Right lobe of liver (tissue), 6 donors: ENCODE data around the gene AMPD2. TPM values are rescaled to one million over a fixed set of nuclear protein-coding genes. Genes with fewer than 3 reads are reported as not detected.

Source experiments
- ATAC-seq, 4 donors: fragments of 200-7000 bp; cut with Tn5 transposase; one replicate each; pipeline ENCODE4 v1.9.1; 2020; ENCODE audit warnings: mild to moderate bottlenecking in 4 of 4, moderate library complexity in 4 of 4
- DNase-seq, 3 donors: peaks; one replicate each; pipeline ENCODE4 v3.0.0-alpha.2; 2020
- H3K27ac ChIP-seq, 3 donors: fragments of 200-600 bp; one replicate each; pipeline ENCODE4 v1.8.0; 2022
- H3K27me3 ChIP-seq, 2 donors: fragments of 200-600 bp; one replicate each; pipeline ENCODE4 v1.8.0; 2022
- H3K36me3 ChIP-seq, 4 donors: fragments of 200-600 bp; sonication (generic) in 1 of 4; one replicate each; pipeline versions ENCODE4 v1.5.1 to v1.8.0; 2017 to 2022; ENCODE audit warnings: control low read depth in 1 of 4
- H3K4me1 ChIP-seq, 4 donors: fragments of 200-600 bp; sonication (generic) in 1 of 4; one replicate each; pipeline versions ENCODE4 v1.5.1 to v1.8.0; 2017 to 2022; ENCODE audit warnings: control low read depth in 1 of 4
- H3K4me3 ChIP-seq, 3 donors: fragments of 200-600 bp; one replicate each; pipeline ENCODE4 v1.8.0; 2022
- H3K9me3 ChIP-seq, 4 donors: fragments of 200-600 bp; sonication (generic) in 1 of 4; one replicate each; pipeline versions ENCODE4 v1.5.1 to v1.8.0; 2017 to 2022; ENCODE audit warnings: control low read depth in 1 of 4
- POLR2A ChIP-seq: fragments of 450-650 bp; IDR thresholded peaks from one replicate; pipeline ENCODE4 v1.6.1; 2017; ENCODE audit warnings: antibody characterized with exemption, mild to moderate bottlenecking
- WGBS: methylation state at CpG from one replicate; pipeline ENCODE4 v1.1.6; 2018; ENCODE audit warnings: low coverage, low lambda C conversion rate; ENCODE audit not compliant: insufficient coverage; ENCODE audit errors: missing lambda C conversion rate; 5-methylcytosine and 5-hydroxymethylcytosine counted together
- intact Hi-C, 2 donors: fragments of 100-400 bp; cut with DNase I; formaldehyde crosslinking; loops; one replicate each; pipeline versions ENCODE4 v1.11.2 to v1.14.1; 2022
- total RNA-seq, 6 experiments: library from RNA; depleted of rRNA in 2 of 6; stranded (reverse); fragments of >200 nt in 2 of 6; fragmentation: NEBNext Ultra II Directional in 3 of 6; extraction: Animal tissue kit (Norgen Biotek cat#: 25700) in 3 of 6; gene quantifications; one replicate each; pipeline versions ENCODE4 v1.1.0 to v1.2.4, GENCODE V29; 2016 to 2023
- TF ChIP-seq, protein P1 (sequence below), 4 donors: fragments of 200-600 bp in 3 of 4; fragments of 450-650 bp in 1 of 4; IDR thresholded peaks; one replicate each; pipeline versions ENCODE4 v1.5.1 to v1.8.0; 2016 to 2022; ENCODE audit warnings: antibody characterized with exemption in 4 of 4, mild to moderate bottlenecking in 2 of 4
- donor health status: DM: no; HTN: yes; CAD: no.
- donor health status: DM: no; HTN: no; CAD: no.
- donor health status: DM: no; HTN: no; CAD: no.
- donor health status: DM: no; HTN: yes; CAD: no.
- donor health status: DM: no; HTN: yes; CAD: no.

The AMPD2 gene
- total RNA-seq, 6 experiments from 2014 or later = 29.1 to 59.1 (median 37.2) TPM

DNA sequence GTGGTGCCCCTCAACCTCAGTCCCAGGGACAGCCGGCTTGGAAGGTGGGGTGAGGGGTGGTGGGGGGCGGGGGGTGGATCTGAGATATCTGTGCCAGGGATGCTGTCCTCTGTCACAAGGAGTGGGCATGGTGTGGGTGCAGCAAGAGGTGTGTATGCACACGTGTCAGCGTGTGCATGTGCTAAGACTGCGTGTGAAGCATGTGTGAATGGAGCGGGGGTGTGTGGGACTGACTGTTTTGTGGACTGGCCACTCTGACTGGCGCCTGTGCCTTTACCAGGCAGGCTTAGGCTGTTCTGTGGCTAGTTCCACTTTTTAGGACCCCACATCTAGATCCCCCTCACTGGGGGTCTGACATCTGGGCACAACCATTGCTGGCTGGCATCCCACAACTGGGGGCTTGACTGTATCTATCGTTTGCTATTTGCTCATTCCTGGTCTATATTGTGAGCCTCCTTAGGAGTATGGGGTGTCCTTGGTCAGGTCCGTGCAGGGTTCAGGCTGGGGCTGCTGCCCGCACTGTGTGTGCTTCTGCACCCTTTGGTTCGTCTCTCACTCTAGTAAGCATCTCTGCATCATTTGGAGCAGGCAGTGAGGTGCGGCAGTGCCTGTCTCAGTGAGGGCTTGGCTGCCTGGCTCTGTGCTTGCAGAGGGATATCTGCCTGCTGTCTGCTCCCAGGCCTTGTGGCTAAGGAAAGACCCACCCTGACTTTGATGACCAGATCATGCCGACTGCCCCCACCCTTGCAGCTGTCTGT, 1.9 kb downstream of the AMPD2 start:
- peak overlapping the region; percentile 64 to 94 (median 68) for H3K4me3 ChIP-seq
- no peaks in the 10 kb centered on the region for H3K36me3 ChIP-seq
- 60% methylated on average over 2 of the region's 13 CpGs for WGBS
- intact Hi-C loops = loop anchor here in 1 of 2 donors (10.0 kb wide), 1 partner anchor 77 kb away; the partner anchor contains the start of gene GNAI3
- TF ChIP-seq POLR2A = no peak
- TF ChIP-seq, protein P1, sequence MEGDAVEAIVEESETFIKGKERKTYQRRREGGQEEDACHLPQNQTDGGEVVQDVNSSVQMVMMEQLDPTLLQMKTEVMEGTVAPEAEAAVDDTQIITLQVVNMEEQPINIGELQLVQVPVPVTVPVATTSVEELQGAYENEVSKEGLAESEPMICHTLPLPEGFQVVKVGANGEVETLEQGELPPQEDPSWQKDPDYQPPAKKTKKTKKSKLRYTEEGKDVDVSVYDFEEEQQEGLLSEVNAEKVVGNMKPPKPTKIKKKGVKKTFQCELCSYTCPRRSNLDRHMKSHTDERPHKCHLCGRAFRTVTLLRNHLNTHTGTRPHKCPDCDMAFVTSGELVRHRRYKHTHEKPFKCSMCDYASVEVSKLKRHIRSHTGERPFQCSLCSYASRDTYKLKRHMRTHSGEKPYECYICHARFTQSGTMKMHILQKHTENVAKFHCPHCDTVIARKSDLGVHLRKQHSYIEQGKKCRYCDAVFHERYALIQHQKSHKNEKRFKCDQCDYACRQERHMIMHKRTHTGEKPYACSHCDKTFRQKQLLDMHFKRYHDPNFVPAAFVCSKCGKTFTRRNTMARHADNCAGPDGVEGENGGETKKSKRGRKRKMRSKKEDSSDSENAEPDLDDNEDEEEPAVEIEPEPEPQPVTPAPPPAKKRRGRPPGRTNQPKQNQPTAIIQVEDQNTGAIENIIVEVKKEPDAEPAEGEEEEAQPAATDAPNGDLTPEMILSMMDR (IDR thresholded peaks at IDR 0.05) = no peak
- H3K27ac ChIP-seq = peak overlapping the region in 1 of 3 donors; percentile 69
- no peak for DNase-seq
- peaks cover 0 to 40% (median 13%) of the 10 kb centered on the region in 4 donors for H3K4me1 ChIP-seq
- no peak for ATAC-seq
- no peaks in the 10 kb centered on the region for H3K9me3 ChIP-seq
- no peaks in the 10 kb centered on the region for H3K27me3 ChIP-seq

DNA sequence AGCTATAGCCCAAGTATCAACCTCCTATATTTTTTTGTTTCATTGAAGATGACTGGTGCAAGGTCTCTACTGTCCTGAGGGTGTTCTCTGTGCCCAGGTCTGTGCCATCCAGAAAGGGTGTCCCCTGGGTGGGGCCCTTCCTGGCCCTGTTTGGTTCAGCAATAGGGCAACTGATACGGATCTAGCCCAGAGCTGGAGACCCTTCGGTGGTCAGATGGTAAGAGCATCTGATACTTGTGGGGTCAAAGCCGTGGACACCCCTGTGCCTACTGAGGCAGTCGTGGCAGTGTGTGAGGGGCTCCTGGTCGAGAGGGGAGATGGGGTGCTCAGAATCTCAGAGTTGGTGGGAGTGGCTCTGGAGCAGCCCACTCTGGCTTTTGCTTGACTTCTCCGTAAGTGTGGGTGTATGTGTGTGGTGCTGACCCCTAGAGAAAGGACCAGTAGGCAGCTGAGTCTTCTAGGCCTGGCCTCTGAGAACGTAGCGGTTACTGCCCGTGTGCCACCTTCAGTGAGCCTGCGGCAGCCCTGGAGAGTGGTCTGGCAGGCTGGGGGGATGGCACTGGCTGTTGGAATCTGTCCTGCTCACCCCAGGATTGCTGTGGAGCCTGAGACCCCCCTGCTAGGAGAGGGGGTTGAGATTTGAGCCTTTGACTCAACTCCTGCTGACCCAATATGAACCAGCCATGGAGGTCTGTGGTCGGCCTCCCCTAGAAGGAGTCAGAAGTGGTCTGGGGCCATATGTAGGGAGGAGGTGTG, 2.7 kb downstream of the AMPD2 start:
- intact Hi-C loops = loop anchor here in 1 of 2 donors (10.0 kb wide), 1 partner anchor 78 kb away; the partner anchor contains the start of gene GNAI3
- H3K4me3 ChIP-seq = no peak overlapping the region
- no peak for DNase-seq
- ATAC-seq = no peak
- TF ChIP-seq, protein P1 (IDR thresholded peaks at IDR 0.05) = no peak
- TF ChIP-seq POLR2A = no peak
- H3K9me3 ChIP-seq = no peaks in the 10 kb centered on the region
- H3K27me3 ChIP-seq = no peaks in the 10 kb centered on the region
- H3K4me1 ChIP-seq = peaks cover 0 to 37% (median 13%) of the 10 kb centered on the region in 4 donors
- H3K36me3 ChIP-seq = peaks cover 0 to 4% (median 2%) of the 10 kb centered on the region in 4 donors
- no peak overlapping the region for H3K27ac ChIP-seq
- 50% methylated on average over 1 of the region's 11 CpGs for WGBS

DNA sequence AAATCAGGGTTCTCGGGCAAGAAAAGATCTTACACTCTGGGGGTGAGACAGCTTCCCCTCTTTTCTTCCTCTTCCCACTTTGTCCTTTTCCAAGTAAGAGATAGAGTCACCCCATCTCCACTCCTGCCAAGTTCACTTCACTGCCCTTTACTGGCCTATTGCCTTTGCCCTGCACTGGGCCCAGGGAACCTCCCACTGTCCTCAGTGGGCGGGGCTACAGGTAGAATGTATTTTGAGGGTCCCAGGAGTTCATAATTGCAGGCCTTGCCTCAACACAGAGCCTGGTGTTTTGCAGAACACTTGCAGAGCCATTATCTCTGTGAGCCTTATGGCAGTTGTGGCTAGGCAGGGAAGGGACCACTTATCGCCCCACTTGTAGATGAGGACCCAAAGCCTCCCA, 3.3 kb downstream of the AMPD2 start:
- H3K27ac ChIP-seq = no peak overlapping the region
- no peak overlapping the region for H3K4me3 ChIP-seq

DNA sequence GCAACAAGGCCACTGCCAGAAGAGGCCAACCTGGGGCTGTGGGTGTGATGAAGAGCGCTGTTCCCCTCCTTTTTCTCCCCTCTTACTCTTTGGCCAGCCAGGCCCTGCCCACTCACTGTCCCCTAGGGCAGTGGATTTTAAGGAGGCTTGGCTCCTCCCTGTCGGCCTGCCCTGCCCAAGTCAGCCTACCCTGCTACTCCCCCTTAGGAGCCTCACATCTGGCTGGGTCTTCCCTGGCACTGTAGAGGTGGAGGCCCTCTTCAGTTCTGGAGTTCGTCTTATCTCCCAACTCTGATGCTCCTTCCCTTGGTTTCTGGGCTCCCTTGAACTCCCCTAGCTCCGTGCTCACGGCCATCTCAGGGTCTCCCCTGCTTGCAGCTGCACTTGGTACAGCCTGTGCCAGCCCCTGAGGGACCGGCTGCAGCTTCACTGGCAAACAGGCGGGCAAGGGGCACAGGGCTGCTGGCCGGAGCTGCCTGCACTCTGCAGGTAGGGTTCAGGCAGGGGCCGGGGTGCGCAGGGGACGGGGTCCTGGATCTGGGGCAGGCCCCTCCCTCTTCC, 4.0 kb downstream of the AMPD2 start:
- TF ChIP-seq, protein P1 (IDR thresholded peaks at IDR 0.05) = no peak
- TF ChIP-seq POLR2A = no peak
- peaks cover 0 to 30% (median 11%) of the 10 kb centered on the region in 4 donors for H3K4me1 ChIP-seq
- H3K9me3 ChIP-seq = no peaks in the 10 kb centered on the region
- no peak for ATAC-seq
- H3K4me3 ChIP-seq = no peak overlapping the region
- no peaks in the 10 kb centered on the region for H3K27me3 ChIP-seq
- peaks cover 0 to 15% (median 5%) of the 10 kb centered on the region in 4 donors for H3K36me3 ChIP-seq
- WGBS = 76% methylated on average over 2 of the region's 11 CpGs
- H3K27ac ChIP-seq = no peak overlapping the region
- intact Hi-C loops = loop anchor here in 1 of 2 donors (10.0 kb wide), 1 partner anchor 79 kb away; the partner anchor contains the start of gene GNAI3
- DNase-seq = no peak

More for the DNA sequence above, 3.3 kb downstream of the AMPD2 start:
- Histone ChIP-seq H3K4me1 (peaks cover 0 to 37% (median 13%) of the 10 kb centered on the region in 4 donors), H3K27me3 (no peaks in the 10 kb centered on the region), H3K36me3 (peaks cover 0 to 10% (median 4%) of the 10 kb centered on the region in 4 donors), H3K9me3 (no peaks in the 10 kb centered on the region)
- DNase-seq (no peak), ATAC-seq (peak in 1 of 4 donors; percentile 5)
- intact Hi-C loops = loop anchor here in 1 of 2 donors (10.0 kb wide), 1 partner anchor 78 kb away; the partner anchor contains the start of gene GNAI3
- TF ChIP-seq, protein P1 (IDR thresholded peaks at IDR 0.05) = no peak
- no peak for TF ChIP-seq POLR2A
- WGBS = 50% methylated on average over 1 of the region's 3 CpGs
